GM21360 (cell line): Measurements from ENCODE around the gene DPYSL3.

Experiments used
- ATAC-seq: cut with Tn5 transposase; IDR thresholded peaks from one replicate; pipeline ENCODE4 v1.9.1; 2021; ENCODE audit warnings: mild to moderate bottlenecking, moderate library complexity; ENCODE audit not compliant: unreplicated experiment

DPYSL3 gene

GRCh38 chr5:147474140-147474539 is 35.7 kb downstream of the DPYSL3 start:
- ATAC-seq, result no peak

GRCh38 chr5:147472664-147473475 is 37.0 kb downstream of the DPYSL3 start:
- no peak for ATAC-seq

GRCh38 chr5:147467973-147468508 is 41.8 kb downstream of the DPYSL3 start:
- no peak for ATAC-seq

- no peak for ATAC-seq
Observed at GRCh38 chr5:147466360-147466980, 43.4 kb downstream of the DPYSL3 start.

GRCh38 chr5:147465747-147466146 is 44.1 kb downstream of the DPYSL3 start:
- ATAC-seq, result no peak

GRCh38 chr5:147464211-147464610 is 45.7 kb downstream of the DPYSL3 start:
- ATAC-seq, result peak; percentile 78

GRCh38 chr5:147461915-147462314 is 48.0 kb downstream of the DPYSL3 start:
- no peak for ATAC-seq

- ATAC-seq, result no peak
Observed at GRCh38 chr5:147460380-147460779, 49.5 kb downstream of the DPYSL3 start.

GRCh38 chr5:147458581-147458980 is 51.3 kb downstream of the DPYSL3 start:
- ATAC-seq, result no peak

GRCh38 chr5:147455822-147456450 is 53.9 kb downstream of the DPYSL3 start:
- ATAC-seq, result no peak

- peak; percentile 40 for ATAC-seq
Observed at GRCh38 chr5:147454996-147455677, 54.7 kb downstream of the DPYSL3 start.

GRCh38 chr5:147453875-147454814 is 55.7 kb downstream of the DPYSL3 start:
- ATAC-seq, result peak; percentile 85

- no peak for ATAC-seq
Observed at GRCh38 chr5:147452165-147452811, 57.6 kb downstream of the DPYSL3 start.

- no peak for ATAC-seq
Observed at GRCh38 chr5:147451193-147451592, 58.7 kb downstream of the DPYSL3 start.

GRCh38 chr5:147450606-147451005 is 59.3 kb downstream of the DPYSL3 start:
- ATAC-seq, result no peak

- no peak for ATAC-seq
Observed at GRCh38 chr5:147448766-147449165, 61.1 kb downstream of the DPYSL3 start.

GRCh38 chr5:147446523-147446922 is 63.3 kb downstream of the DPYSL3 start:
- no peak for ATAC-seq

GRCh38 chr5:147445917-147446316 is 64.0 kb downstream of the DPYSL3 start:
- no peak for ATAC-seq

GRCh38 chr5:147445090-147445489 is 64.8 kb downstream of the DPYSL3 start:
- no peak for ATAC-seq
